Midbrain (tissue), 1 donor: ENCODE results near the gene GON4L.
"Not testable (repeated sequence)": the region's sequence is repeated elsewhere in the genome, so short reads cannot be mapped to it uniquely, and the experiment has no call there.

ENCODE experiments used
- DNase-seq: peaks from one replicate; lab custom pipeline; 2025; lab: John Stamatoyannopoulos, UW

GON4L gene

GRCh38 chr1:155871390-155871789 lies 14.4 kb upstream of the GON4L start:
- peak; percentile 94 for DNase-seq

GRCh38 chr1:155867766-155868165 lies 10.8 kb upstream of the GON4L start:
- no peak for DNase-seq

- DNase-seq: no peak
These were observed 7.4 kb upstream of the GON4L start for GRCh38 chr1:155864393-155864792.

- no peak for DNase-seq
These were observed 4.9 kb upstream of the GON4L start for GRCh38 chr1:155861896-155862295.

- peak; percentile 69 for DNase-seq
These were observed 4.0 kb upstream of the GON4L start for GRCh38 chr1:155860970-155861510.

- DNase-seq: peak; percentile 95
These were observed 3.2 kb upstream of the GON4L start for GRCh38 chr1:155859881-155860871.

GRCh38 chr1:155859234-155859829 lies 2.3 kb upstream of the GON4L start, which contains the start of gene SYT11:
SYT11 (plus strand) TSS chr1:155859567; CDS start chr1:155859762, 195 bp downstream.
- peak; percentile 98 for DNase-seq

GRCh38 chr1:155858800-155859233 lies 1.8 kb upstream of the GON4L start:
- DNase-seq: no peak

- DNase-seq: no peak
These were observed 598 bp downstream of the GON4L start for GRCh38 chr1:155856257-155856974.

GRCh38 chr1:155850345-155850744 lies 6.7 kb downstream of the GON4L start:
- no peak for DNase-seq

GRCh38 chr1:155847823-155848529 lies 9.0 kb downstream of the GON4L start:
- DNase-seq: no peak

- DNase-seq: no peak
These were observed 12.1 kb downstream of the GON4L start for GRCh38 chr1:155844860-155845421.

- no peak for DNase-seq
These were observed 16.6 kb downstream of the GON4L start for GRCh38 chr1:155840386-155840785.

GRCh38 chr1:155835548-155835947 lies 21.5 kb downstream of the GON4L start:
- no peak for DNase-seq

GRCh38 chr1:155834927-155835399 lies 22.1 kb downstream of the GON4L start:
- DNase-seq: not testable (repeated sequence)

GRCh38 chr1:155834296-155834926 lies 22.6 kb downstream of the GON4L start:
- DNase-seq: no peak

GRCh38 chr1:155833665-155834295 lies 23.2 kb downstream of the GON4L start:
- no peak for DNase-seq

GRCh38 chr1:155831279-155831976 lies 25.6 kb downstream of the GON4L start:
- no peak for DNase-seq

- DNase-seq: no peak
These were observed 29.6 kb downstream of the GON4L start for GRCh38 chr1:155827450-155827849.
